GM21367 (cell line): Measurements from ENCODE around the gene PHTF2.

Source experiments
- ATAC-seq: cut with Tn5 transposase; IDR thresholded peaks from one replicate; pipeline ENCODE4 v1.9.1; 2021; ENCODE audit not compliant: unreplicated experiment

PHTF2 gene

GRCh38 chr7:77918676-77919075, 120.1 kb downstream of the PHTF2 start:
- ATAC-seq, result no peak

- no peak for ATAC-seq
Measured at GRCh38 chr7:77923419-77923818, 124.8 kb downstream of the PHTF2 start.

- ATAC-seq, result no peak
Measured at GRCh38 chr7:77930496-77930895, 131.9 kb downstream of the PHTF2 start.

GRCh38 chr7:77931841-77932240, 133.3 kb downstream of the PHTF2 start:
- ATAC-seq, result no peak

- no peak for ATAC-seq
Measured at GRCh38 chr7:77933394-77933793, 134.8 kb downstream of the PHTF2 start.

GRCh38 chr7:77935652-77936348, 137.2 kb downstream of the PHTF2 start:
- ATAC-seq, result no peak

- ATAC-seq, result no peak
Measured at GRCh38 chr7:77940647-77941046, 142.1 kb downstream of the PHTF2 start.

- no peak for ATAC-seq
Measured at GRCh38 chr7:77942431-77942830, 143.9 kb downstream of the PHTF2 start.

- ATAC-seq, result no peak
Measured at GRCh38 chr7:77944183-77945182, 145.9 kb downstream of the PHTF2 start.

GRCh38 chr7:77950548-77950947, 152.0 kb downstream of the PHTF2 start:
- ATAC-seq, result no peak

- ATAC-seq, result no peak
Measured at GRCh38 chr7:77954773-77955555, 156.4 kb downstream of the PHTF2 start.

GRCh38 chr7:77958436-77958835, 159.9 kb downstream of the PHTF2 start:
- no peak for ATAC-seq

GRCh38 chr7:77959080-77959479, 160.5 kb downstream of the PHTF2 start:
- no peak for ATAC-seq

- ATAC-seq, result no peak
Measured at GRCh38 chr7:77960336-77960735, 161.8 kb downstream of the PHTF2 start.

- no peak for ATAC-seq
Measured at GRCh38 chr7:77967429-77967828, 168.9 kb downstream of the PHTF2 start.

- ATAC-seq, result no peak
Measured at GRCh38 chr7:77971726-77972125, 173.2 kb downstream of the PHTF2 start.

- no peak for ATAC-seq
Measured at GRCh38 chr7:77975672-77976480, 177.3 kb downstream of the PHTF2 start.

- no peak for ATAC-seq
Measured at GRCh38 chr7:77979219-77979618, 180.6 kb downstream of the PHTF2 start.

- no peak for ATAC-seq
Measured at GRCh38 chr7:77980087-77980713, 181.6 kb downstream of the PHTF2 start.
